Endothelial cell of hepatic sinusoid (primary cell): ENCODE data around the gene PLCB3.

Source experiments
- in situ Hi-C: cut with HindIII; loops from 2 replicates; pipeline ENCODE4 v1.10.0; 2017; ENCODE audit warnings: low sequenced_read_pairs

PLCB3 gene

DNA sequence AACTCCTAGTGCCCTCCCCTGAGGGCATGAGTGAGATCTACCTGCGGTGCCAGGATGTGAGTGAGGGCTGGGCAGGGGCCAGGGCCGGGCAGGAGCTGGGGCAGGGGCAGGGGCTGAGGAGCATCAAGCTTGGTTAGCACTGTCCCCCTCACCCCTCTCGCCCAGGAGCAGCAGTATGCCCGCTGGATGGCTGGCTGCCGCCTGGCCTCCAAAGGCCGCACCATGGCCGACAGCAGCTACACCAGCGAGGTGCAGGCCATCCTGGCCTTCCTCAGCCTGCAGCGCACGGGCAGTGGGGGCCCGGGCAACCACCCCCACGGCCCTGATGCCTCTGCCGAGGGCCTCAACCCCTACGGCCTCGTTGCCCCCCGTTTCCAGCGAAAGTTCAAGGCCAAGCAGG lies 31.1 kb upstream of the PLCB3 start:
- in situ Hi-C loops, result no loop called here

DNA sequence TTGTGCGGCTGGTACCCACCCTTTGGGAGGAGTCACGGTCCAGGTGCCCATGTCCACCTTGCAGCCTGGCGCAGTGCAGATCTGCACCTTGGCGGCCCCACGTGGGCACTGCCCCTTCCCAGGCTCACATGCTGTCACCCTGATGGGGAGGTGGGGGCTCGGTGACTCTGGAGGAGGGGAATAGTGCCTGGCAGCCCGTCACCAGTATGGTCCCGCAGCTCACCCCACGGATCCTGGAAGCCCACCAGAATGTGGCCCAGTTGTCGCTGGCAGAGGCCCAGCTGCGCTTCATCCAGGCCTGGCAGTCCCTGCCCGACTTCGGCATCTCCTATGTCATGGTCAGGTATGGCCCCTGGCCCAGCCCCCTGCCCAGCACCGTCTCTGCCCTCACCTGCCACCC lies 30.5 kb upstream of the PLCB3 start:
- in situ Hi-C loops, result no loop called here

DNA sequence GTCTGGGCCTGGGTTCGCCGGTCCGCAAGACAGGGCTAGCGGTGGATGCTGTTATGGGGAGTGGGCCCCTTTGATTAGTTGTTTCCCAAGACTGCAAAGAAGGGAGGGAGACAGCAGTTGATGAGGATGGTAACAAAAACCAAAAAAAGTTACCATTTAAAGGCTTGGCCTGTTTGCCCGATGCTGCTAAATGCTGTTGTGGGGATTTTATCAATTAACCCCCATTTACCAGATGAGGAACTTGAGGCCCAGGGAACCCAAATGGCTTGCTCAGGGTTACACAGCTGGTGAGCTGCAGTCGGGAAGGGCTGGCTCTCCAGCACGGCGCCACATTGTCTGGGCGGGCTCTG lies 28.7 kb upstream of the PLCB3 start:
- in situ Hi-C loops, result no loop called here

DNA sequence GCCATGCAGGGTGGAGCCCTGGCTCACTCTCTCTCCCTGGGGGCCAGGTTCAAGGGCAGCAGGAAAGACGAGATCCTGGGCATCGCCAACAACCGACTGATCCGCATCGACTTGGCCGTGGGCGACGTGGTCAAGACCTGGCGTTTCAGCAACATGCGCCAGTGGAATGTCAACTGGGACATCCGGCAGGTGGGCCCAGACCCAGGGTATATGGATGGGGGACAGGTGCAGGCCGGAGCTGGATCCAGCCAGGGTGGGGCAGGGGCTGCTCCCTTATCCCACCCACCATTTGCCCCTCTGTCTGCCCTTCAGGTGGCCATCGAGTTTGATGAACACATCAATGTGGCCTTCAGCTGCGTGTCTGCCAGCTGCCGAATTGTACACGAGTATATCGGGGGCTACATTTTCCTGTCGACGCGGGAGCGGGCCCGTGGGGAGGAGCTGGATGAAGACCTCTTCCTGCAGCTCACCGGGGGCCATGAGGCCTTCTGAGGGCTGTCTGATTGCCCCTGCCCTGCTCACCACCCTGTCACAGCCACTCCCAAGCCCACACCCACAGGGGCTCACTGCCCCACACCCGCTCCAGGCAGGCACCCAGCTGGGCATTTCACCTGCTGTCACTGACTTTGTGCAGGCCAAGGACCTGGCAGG lies 28.2 kb upstream of the PLCB3 start:
- in situ Hi-C loops, result no loop called here

DNA sequence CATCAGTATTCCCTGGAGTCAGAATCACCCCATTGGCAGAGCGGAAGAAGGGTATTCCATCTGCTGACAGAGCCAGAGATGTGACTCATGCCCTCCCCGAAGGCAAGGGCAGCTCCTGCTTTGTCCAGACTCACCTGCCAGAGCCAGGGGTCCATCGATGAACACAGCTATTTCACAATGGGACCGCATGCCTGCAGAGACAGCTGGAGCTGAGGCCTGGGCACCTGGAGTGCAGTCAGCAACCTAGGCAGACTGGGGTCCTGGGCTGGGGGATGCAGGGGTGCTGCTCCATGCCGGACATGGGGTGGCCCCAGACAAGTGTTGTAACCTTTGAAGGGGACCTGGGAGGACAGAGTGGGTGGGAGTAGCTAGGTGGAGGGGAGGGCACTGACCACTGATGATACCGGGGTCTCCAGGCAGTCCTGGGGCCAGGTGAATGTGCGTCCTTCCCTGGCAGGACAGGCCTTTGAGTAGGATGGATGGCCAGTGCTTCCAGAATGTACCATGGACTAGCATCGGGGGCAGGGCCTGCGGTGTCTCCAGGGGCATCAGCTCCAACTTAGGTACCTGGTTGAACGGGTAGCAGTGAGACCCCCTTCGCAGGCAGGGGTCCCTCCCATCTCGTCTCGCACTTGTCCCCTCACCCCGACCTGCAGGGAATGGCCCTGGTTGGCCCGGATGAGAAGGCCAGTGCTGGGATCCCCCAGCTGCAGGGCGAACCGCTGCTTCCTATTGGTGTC lies 27.0 kb upstream of the PLCB3 start:
- in situ Hi-C loops, result no loop called here

DNA sequence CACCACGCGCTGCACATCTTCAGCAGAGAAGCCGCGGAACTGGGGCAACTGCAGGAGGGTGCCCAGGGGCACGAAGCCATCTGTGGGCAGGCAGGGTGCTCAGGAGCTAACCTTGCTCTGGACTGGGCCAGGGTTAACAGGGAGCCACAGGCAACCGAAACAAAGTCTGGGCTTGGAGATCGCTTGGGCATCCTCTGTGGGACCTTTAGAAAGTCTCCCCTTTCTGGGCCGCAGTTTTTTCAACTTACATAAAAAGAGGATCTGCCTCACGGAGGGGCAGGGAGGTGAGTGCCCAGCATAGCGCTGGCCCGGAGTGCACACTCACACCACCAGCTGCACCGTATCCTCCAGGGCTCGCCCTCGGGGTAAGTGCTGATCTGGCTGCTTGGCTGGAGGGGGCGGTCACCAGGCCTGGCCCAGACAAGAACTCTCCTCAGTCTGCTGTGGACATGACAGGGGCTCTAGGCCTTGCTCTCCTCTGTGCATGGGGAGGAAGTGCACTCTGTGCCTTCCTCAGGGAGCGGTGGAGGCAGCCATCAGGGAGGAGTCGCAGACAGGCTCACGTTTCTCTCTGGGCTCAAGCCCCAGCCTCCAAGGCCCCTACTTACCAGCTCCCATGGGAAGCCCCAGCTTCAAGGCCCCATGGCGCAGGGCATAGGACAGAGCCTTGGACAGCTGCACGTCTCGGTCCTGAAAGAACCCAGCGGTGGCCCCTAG lies 26.3 kb upstream of the PLCB3 start:
- in situ Hi-C loops, result no loop called here

DNA sequence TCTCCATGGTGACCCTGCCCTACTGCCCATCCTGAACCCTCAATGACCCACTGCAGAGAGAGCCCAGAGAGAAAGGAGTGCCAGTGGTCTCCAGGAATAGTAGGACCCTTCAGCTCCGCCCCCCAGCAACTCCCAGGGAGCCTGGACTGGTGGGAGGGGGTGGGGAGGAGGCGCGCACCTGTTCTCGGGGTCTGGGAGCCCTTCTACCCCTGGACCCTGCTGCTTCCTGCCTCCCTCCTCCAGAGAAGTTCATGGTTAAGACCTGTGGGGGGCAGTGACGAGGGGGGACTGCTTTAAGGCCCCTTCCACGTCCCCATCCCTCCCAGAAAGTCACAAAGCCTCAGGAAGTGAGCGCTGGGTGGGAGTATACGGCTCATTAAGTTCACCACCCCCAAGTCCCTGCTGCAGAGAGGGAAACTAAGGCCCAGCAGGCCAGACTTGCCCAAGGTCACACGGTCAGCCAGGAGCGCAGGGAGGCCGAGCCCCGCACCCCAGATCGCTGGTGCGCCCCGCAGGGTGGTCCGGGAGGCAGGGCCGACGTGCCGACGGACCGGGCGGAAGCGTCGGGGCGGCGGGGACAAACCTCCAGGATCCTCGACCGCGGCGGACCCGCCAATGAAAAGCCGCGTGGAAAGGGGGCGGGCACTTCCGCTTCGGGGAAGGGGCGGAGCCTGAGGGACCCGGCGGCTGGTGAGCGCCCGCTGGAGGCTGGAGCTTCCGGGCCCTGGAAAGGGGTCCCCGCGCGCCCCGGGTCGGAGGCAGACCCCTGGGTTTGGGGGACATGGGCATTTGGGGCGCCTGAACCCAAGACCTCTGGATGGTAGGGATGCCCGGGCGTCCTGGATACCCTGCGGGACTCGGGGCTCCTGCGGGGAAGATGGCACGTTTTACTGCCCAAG lies 25.5 kb upstream of the PLCB3 start, which contains the start of the genes NUDT22 and TRPT1:
Gene NUDT22 (plus strand): TSS at position 667 of the 899 bp plus-strand sequence. CDS start 379 bp downstream, outside the sequence.
Gene TRPT1 (minus strand): TSS at position 579 of the 899 bp plus-strand sequence. CDS start 326 bp downstream, at position 253.
- in situ Hi-C loops, result no loop called here

DNA sequence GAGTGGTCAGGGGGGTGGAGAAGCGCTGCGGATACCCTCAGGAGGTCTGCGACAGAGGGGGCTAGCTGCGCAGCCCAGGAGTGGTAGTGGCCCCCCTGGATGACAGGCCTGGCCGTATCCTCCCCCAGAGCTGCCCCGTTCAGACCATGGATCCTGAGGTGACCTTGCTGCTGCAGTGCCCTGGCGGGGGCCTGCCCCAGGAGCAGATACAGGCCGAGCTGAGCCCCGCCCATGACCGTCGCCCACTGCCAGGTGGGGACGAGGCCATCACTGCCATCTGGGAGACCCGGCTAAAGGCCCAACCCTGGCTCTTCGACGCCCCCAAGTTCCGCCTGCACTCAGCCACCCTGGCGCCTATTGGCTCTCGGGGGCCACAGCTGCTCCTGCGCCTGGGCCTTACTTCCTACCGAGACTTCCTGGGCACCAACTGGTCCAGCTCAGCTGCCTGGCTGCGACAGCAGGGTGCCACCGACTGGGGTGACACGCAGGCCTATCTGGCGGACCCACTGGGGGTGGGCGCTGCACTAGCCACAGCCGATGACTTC lies 24.8 kb upstream of the PLCB3 start:
- in situ Hi-C loops, result no loop called here

DNA sequence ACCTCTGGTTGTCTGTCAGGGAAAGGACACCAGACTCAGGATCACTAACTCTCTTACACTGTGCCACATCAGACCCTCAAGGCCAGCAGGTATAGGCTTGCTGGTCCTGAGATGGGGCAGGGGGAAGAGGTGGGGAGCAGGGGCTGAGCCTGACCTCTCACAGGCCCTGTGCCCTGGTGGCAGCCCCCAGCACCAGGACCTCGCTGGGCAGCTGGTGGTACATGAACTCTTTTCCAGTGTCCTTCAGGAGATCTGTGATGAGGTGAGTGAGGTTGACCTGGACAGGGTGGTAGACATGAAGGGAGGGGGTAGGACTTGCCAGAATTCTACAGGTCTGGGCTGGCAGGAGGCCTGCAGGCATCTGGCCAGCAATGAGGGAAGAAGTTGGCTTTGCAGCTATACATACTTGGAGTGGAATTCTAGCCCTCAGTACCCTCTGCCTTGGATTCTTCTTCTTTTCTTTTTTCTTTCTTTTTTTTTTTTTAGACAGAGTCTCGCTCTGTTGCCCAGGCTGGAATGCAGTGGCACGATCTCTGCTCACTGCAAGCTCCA lies 23.8 kb upstream of the PLCB3 start:
- in situ Hi-C loops, result no loop called here

DNA sequence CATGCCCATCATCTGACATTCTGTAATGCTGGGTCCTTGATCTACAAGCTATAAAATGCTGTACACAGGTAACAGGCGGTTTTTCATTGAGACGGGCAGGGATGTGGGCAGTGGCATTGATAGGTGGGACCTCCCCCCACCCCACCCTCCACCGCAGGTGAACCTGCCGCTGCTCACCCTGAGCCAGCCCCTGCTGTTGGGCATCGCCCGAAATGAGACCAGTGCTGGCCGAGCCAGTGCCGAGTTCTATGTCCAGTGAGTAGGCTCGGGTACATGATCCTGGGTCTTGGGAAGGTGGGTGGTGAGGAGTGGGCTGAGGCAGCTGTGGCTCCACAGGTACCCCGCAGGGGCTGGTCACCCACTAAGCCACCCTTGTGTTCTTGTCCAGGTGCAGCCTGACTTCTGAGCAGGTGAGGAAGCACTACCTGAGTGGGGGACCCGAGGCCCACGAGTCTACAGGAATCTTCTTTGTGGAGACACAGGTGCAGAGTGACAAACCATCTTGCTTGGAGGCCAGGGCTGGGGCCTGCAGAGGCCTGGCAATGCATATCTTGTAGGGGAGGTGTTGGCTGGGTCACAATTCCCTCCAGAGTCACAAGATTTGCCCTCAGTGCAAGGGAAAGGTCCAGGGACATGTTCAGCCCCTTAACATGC lies 22.1 kb upstream of the PLCB3 start:
- in situ Hi-C loops, result no loop called here

DNA sequence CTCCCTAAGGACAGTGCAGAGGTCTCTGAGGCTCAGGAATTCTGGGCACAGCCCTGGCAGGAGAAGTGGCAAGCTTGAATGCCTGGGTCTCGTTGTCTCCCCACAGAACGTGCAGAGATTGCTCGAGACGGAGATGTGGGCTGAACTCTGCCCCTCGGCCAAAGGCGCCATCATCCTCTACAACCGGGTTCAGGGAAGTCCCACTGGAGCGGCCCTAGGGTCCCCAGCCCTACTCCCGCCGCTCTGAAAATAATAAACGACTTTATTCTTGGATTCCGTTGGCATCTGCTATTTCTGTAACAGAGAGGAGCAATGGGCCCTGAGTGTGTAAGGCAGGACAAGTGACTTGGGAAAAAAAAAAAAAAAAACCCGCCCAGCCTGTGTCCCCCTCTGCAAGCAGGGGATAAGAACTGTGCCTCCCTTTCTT lies 21.6 kb upstream of the PLCB3 start:
- in situ Hi-C loops, result no loop called here

DNA sequence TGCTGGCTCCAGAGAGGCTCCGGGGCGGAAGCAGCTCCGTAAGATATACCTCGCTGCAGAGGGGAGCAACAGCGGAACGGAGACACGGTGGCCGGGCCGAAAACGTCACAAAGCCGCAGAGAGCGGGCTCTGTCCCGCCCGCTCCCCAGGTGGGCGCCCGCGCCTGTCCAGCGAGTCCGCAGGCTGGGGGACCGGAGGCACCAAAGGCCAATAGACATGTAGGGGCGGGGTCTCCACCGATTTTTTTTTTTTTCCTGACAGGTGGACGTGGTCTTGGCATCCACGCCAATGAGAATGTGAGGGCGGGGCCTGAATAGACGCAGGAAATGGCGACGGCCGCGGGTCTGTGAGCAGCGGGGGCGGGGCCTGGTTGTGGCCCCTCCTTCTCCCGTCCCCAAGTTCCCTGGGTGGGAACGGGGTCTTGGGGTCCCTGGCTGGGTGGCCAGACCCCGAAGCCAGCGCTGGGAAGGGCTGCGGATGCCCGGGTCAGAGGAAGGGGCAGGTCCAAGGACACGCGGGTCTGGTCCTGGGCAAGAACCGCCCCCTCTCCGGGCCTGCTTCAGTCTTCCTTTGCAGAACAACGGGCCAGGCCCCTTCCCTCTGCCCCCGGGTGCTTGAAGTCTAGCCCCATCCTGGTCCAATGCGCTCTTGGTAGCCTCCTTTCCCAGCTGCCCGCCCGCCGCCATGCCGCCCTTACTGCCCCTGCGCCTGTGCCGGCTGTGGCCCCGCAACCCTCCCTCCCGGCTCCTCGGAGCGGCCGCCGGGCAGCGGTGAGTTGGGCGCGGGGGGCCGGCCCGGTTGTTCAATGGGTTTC lies 21.0 kb upstream of the PLCB3 start, which contains the start of gene DNAJC4:
Gene DNAJC4 (plus strand): TSS at position 378 of the 814 bp plus-strand sequence. CDS start 307 bp downstream, at position 685.
- in situ Hi-C loops, result no loop called here

DNA sequence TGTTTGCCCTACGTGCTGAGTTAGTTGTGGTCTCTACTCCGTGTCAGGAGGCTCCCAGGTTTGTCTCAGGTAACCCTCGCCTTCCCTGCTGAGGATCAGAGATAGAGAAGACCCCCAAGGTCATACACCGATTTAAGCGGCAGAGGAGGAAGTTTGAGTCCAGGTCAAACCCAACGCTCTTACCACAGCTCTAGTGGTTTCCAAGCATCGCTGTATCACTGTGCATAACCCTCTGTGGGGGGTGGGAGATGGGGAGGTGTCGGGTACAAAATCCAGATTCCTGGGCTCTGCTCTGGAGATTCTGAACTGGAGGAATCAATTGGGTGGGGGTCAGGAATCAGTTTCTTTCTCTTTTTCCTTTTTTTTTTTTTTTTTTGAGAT lies 20.4 kb upstream of the PLCB3 start:
- in situ Hi-C loops, result no loop called here

DNA sequence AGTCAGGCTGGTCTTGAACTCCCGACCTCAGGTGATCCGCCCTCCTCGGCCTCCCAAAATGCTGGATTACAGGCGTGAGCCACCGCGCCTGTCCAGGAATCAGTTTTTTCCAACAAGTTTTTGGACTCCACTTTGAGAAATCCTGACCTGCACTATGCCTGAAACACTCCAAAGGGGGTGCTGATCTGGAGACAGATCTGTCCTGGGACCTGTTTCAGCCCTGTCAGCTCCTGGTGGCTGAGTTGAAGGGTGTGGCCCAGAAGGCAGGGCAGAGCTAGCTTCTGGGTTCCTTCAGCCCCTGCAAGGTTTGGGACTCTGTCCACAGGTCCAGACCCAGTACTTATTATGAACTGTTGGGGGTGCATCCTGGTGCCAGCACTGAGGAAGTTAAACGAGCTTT lies 19.8 kb upstream of the PLCB3 start:
- in situ Hi-C loops, result no loop called here

DNA sequence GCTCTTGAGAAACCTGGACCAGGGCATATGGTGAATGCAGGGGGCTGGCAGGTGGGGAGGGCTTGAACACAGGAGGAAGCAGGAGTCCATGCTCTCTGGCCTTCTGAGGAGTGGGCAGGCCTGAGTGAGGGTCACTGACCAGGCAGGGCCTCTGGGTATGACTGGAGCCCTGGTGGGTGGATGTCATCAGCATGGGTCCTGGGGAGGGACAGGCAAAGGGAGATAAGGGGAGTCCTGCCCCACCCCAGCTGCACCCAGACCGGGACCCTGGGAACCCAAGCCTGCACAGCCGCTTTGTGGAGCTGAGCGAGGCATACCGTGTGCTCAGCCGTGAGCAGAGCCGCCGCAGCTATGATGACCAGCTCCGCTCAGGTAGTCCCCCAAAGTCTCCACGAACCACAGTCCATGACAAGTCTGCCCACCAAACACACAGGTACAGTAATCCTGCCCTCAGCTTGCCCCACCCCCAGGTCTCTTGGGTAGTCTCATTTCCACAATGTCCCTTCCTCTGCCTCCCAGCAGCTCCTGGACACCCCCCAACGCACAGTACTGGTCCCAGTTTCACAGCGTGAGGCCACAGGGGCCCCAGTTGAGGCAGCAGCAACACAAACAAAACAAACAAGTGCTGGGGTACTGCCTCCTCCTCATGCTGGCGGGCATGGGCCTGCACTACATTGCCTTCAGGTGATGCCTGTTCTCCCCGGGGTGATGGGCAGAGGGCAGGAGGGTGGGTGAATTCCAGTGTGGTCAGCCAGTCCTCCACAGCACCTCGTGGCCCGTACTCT lies 19.0 kb upstream of the PLCB3 start:
- in situ Hi-C loops, result no loop called here

DNA sequence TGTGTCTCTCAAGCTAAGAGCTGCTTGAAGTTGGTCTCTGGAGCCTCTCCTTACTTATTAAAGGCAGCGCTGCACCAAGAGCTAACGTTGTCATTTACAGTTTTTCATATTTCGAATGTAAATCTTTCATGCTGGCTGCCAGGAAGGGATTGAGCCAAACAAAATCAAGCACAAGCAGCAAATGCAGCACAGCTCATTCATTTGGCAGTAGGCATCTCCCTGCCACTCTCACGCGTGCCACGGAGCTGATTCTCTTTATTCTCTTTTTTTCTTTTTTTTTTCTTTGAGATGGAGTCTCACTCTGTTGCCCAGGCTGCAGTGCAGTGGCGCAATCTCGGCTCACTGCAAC lies 18.4 kb upstream of the PLCB3 start:
- in situ Hi-C loops, result no loop called here

DNA sequence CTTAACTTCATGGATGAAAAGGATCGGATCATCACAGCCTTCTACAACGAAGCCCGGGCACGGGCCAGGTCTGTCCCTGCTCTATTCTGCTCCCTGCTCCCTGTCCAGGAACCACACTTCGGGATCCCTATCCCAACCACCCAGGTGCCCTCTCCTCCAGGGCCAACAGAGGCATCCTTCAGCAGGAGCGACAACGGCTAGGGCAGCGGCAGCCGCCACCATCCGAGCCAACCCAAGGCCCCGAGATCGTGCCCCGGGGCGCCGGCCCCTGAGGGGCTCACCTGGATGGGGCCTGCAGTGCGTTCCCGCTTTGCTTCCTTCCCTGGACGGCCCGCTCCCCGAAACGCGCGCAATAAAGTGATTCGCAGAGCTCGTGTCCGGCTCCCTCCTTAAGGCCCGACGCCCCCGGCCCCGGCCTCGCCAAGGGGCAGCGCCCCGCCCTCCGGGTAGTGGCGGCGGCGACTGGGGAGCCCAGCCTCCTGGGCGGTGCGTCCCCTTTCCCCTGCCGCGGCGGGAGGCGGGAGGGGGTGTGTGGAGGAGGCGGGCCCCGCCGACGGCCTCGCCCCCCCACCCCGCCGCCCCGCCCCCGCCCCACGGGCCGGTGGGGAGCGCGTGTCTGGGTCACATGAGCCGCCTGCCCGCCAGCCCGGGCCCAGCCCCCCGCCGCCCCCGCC lies 17.3 kb upstream of the PLCB3 start, which contains the start of gene VEGFB:
Gene VEGFB (plus strand): TSS at position 672 of the 674 bp plus-strand sequence. CDS start 250 bp downstream, outside the sequence.
- in situ Hi-C loops, result no loop called here
